H1 (cell line): ENCODE data around the gene COL16A1. TPM values are rescaled to one million over a fixed set of nuclear protein-coding genes. Genes with fewer than 3 reads are reported as not detected.

Source experiments
- BCL11A ChIP-seq, 2 experiments: IDR thresholded peaks; one replicate each; pipeline ENCODE4 v1.6.1; 2011; ENCODE audit warnings: low read depth in 2 of 2, low read length in 2 of 2, mild to moderate bottlenecking in 2 of 2
- CHD7 ChIP-seq: fragments of 300-600 bp; sonication (generic); IDR thresholded peaks from 2 replicates; pipeline ENCODE4 v1.7.1; 2012; ENCODE audit warnings: low read length, moderate library complexity, mild to moderate bottlenecking, inconsistent platforms; ENCODE audit not compliant: insufficient replicate concordance
- JUND ChIP-seq: IDR thresholded peaks from 2 replicates; pipeline ENCODE4 v1.6.1; 2011; ENCODE audit warnings: mild to moderate bottlenecking, improper control_type of control experiment, low read length
- PHF8 ChIP-seq: fragments of 200-600 bp; sonication (generic); conservative IDR thresholded peaks from 2 replicates; pipeline ENCODE4 v1.7.1; 2012; ENCODE audit warnings: low read depth, mild to moderate bottlenecking, inconsistent platforms, low read length, moderate library complexity
- RNF2 ChIP-seq: fragments of 200-900, 300-1000 bp; sonication (generic); IDR thresholded peaks from 2 replicates; pipeline ENCODE4 v1.7.1; 2016; ENCODE audit warnings: borderline replicate concordance, low read depth, mild to moderate bottlenecking, antibody characterized with exemption, low read length; ENCODE audit not compliant: poor library complexity, severe bottlenecking; ENCODE audit errors: missing control alignments
- SP1 ChIP-seq: IDR thresholded peaks from 2 replicates; pipeline ENCODE4 v1.6.1; 2011; ENCODE audit warnings: low read depth, low read length
- TAF1 ChIP-seq: IDR thresholded peaks from 2 replicates; pipeline ENCODE4 v1.6.1; 2011; ENCODE audit warnings: mild to moderate bottlenecking, low read depth, low read length
- USF2 ChIP-seq: IDR thresholded peaks from 2 replicates; pipeline ENCODE4 v1.6.1; 2011; ENCODE audit warnings: low read length, improper control_type of control experiment
- ZNF274 ChIP-seq: IDR thresholded peaks from 2 replicates; pipeline ENCODE4 v1.7.0; 2012; ENCODE audit warnings: low read length, borderline replicate concordance; ENCODE audit errors: extremely low read depth
- polyA plus RNA-seq, 7 experiments: library from polyadenylated mRNA; depleted of rRNA in 3 of 7; stranded (reverse) in 5 of 7; unstranded in 2 of 7; fragments of >200 nt in 5 of 7; fragments of 200-250 nt in 2 of 7; gene quantifications; 1 replicate in 5 of 7; 2 replicates in 1 of 7; 4 replicates in 1 of 7; pipeline versions ENCODE4 v1.2.1 to v1.2.3, GENCODE V29; 2011 to 2013; ENCODE audit warnings: missing spikeins in 2 of 7, mixed read lengths in 2 of 7
- total RNA-seq: library from RNA; stranded (reverse); fragmentation: NEBNext Ultra II Directional; extraction: Animal tissue kit (Norgen Biotek cat#: 25700); gene quantifications from 2 replicates; pipeline ENCODE4 v1.2.1, GENCODE V29; 2021
- TF ChIP-seq, protein P1 (sequence below): IDR thresholded peaks from 2 replicates; pipeline ENCODE4 v1.6.1; 2012; ENCODE audit warnings: inconsistent platforms

The COL16A1 gene
- total and polyA plus RNA-seq, 2 of the 8 experiments (the other 6 are each of a cell fraction or from before 2014, with no cell fraction given) = 2.0 to 10.5 TPM

- TF ChIP-seq CHD7 (no peak), TAF1 (no peak), ZNF274 (no peak), RNF2 (no peak), USF2 (no peak), PHF8 (no peak), JUND (no peak), SP1 (no peak), BCL11A (IDR thresholded peaks at IDR 0.05; ENCODE audit: low read depth in 2 of 2, low read length in 2 of 2) (no peak)
- TF ChIP-seq, protein P1, sequence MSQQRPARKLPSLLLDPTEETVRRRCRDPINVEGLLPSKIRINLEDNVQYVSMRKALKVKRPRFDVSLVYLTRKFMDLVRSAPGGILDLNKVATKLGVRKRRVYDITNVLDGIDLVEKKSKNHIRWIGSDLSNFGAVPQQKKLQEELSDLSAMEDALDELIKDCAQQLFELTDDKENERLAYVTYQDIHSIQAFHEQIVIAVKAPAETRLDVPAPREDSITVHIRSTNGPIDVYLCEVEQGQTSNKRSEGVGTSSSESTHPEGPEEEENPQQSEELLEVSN = no peak
Measured at GRCh38 chr1:31696242-31696641, 7.6 kb downstream of the COL16A1 start (continued).
